Coronary artery (tissue), 2 donors: ENCODE results near the gene IL18BP.

Experiments
- DNase-seq: peaks from one replicate; pipeline ENCODE4 v3.0.0-alpha.2; 2017; ENCODE audit warnings: low spot score
- H3K27ac ChIP-seq, 2 donors: fragments of 200-600 bp; sonication (generic); one replicate each; pipeline ENCODE4 v1.5.1; 2016 to 2019
- H3K4me3 ChIP-seq: fragments of 200-600 bp; sonication (generic); 2 replicates; pipeline ENCODE4 v1.5.1; 2016; ENCODE audit warnings: mild to moderate bottlenecking, moderate library complexity
- CTCF ChIP-seq: fragments of 200-600 bp; sonication (generic); IDR thresholded peaks from one replicate; pipeline ENCODE4 v1.5.1; 2019; ENCODE audit warnings: antibody characterized with exemption

Gene IL18BP

GRCh38 chr11:72000202-72000867 is 1.6 kb downstream of the IL18BP start:
- no peak for DNase-seq
- no peak for TF ChIP-seq CTCF
- Histone ChIP-seq H3K27ac (peak overlapping the region in 1 of 2 donors; percentile 68), H3K4me3 (no peak overlapping the region)

GRCh38 chr11:72001285-72001684 is 2.6 kb downstream of the IL18BP start:
- no peak for TF ChIP-seq CTCF
- no peak overlapping the region for H3K4me3 ChIP-seq
- DNase-seq = no peak
- H3K27ac ChIP-seq = no peak overlapping the region

GRCh38 chr11:72001834-72002591 is 3.3 kb downstream of the IL18BP start:
- Histone ChIP-seq H3K27ac (peak overlapping the region in 1 of 2 donors; percentile 9), H3K4me3 (no peak overlapping the region)
- TF ChIP-seq CTCF = no peak
- no peak for DNase-seq

- H3K4me3 ChIP-seq = no peak overlapping the region
- no peak for DNase-seq
- TF ChIP-seq CTCF = no peak
- no peak overlapping the region for H3K27ac ChIP-seq
Measured at GRCh38 chr11:72002841-72003775, 4.4 kb downstream of the IL18BP start.

GRCh38 chr11:72003776-72004171 is 5.1 kb downstream of the IL18BP start:
- Histone ChIP-seq H3K27ac (no peak overlapping the region), H3K4me3 (no peak overlapping the region)
- TF ChIP-seq CTCF = no peak
- no peak for DNase-seq

GRCh38 chr11:72004515-72005346 is 6.0 kb downstream of the IL18BP start:
- no peak for DNase-seq
- Histone ChIP-seq H3K27ac (no peak overlapping the region), H3K4me3 (no peak overlapping the region)
- no peak for TF ChIP-seq CTCF
